MCF 10A (cell line): ENCODE data around the gene HOXA4. TPM values are rescaled to one million over a fixed set of nuclear protein-coding genes. Genes with fewer than 3 reads are reported as not detected.
A peak's percentile ranks its signal among the peaks of the same experiment; 100 is the strongest.

ENCODE experiments used
- BruUV-seq: library from RNA; stranded (reverse); fragments of 400-500 nt; replicated peaks from 2 replicates; lab custom pipeline; 2021; lab: Mats Ljungman, UMichigan
- CTCF ChIA-PET: fragments of 300-600 bp; sonication (Branson Sonifier 250); formaldehyde crosslinking; extraction: SDS; loops from one replicate; lab custom pipeline; 2021; ENCODE audit warnings: antibody characterized with exemption, inconsistent platforms; lab: Yijun Ruan, JAX
- POLR2A ChIA-PET: fragments of 300-600, 350-650 bp; sonication (Branson Sonifier 250); formaldehyde crosslinking; extraction: SDS; loops from one replicate; lab custom pipeline; 2020; ENCODE audit warnings: antibody characterized with exemption, inconsistent platforms; lab: Yijun Ruan, JAX
- DNase-seq: peaks from one replicate; pipeline ENCODE4 v3.0.0-alpha.2; 2018; ENCODE audit not compliant: unreplicated experiment
- H3K27ac Mint-ChIP-seq: one replicate; pipeline ENCODE4 v1.8.0; 2022; ENCODE audit warnings: mild to moderate bottlenecking, low read depth, mixed read lengths; ENCODE audit not compliant: unreplicated experiment
- H3K27me3 Mint-ChIP-seq: one replicate; pipeline ENCODE4 v1.8.0; 2022; ENCODE audit warnings: mixed read lengths; ENCODE audit not compliant: insufficient read depth, unreplicated experiment
- H3K36me3 Mint-ChIP-seq: one replicate; pipeline ENCODE4 v1.8.0; 2022; ENCODE audit warnings: mild to moderate bottlenecking, moderate library complexity, mixed read lengths; ENCODE audit not compliant: insufficient read depth, unreplicated experiment
- H3K4me1 Mint-ChIP-seq: one replicate; pipeline ENCODE4 v1.8.0; 2022; ENCODE audit warnings: mixed read lengths; ENCODE audit not compliant: insufficient read depth, unreplicated experiment
- H3K4me3 Mint-ChIP-seq: one replicate; pipeline ENCODE4 v1.8.0; 2022; ENCODE audit warnings: mild to moderate bottlenecking, moderate library complexity, mixed read lengths; ENCODE audit not compliant: unreplicated experiment
- H3K9me3 Mint-ChIP-seq: one replicate; pipeline ENCODE4 v1.8.0; 2022; ENCODE audit warnings: mixed read lengths; ENCODE audit not compliant: unreplicated experiment
- CTCF ChIP-seq: fragments of 200-600 bp; IDR thresholded peaks from one replicate; pipeline ENCODE4 v1.8.0; 2022; ENCODE audit warnings: antibody characterized with exemption, mild to moderate bottlenecking; ENCODE audit not compliant: unreplicated experiment
- intact Hi-C: fragments of 100-400 bp; cut with micrococcal nuclease; formaldehyde crosslinking; loops from 2 replicates; pipeline ENCODE4 v1.14.1; 2022
- total RNA-seq: library from RNA; stranded (reverse); gene quantifications from 2 replicates; pipeline ENCODE4 v1.2.3, GENCODE V29; 2022

The HOXA4 gene
- total RNA-seq, 1 experiment from 2014 or later: 2.6 TPM

GRCh38 chr7:27175626-27176523, 45.3 kb upstream of the HOXA4 start:
- H3K4me3 Mint-ChIP-seq: no peak overlapping the region
- H3K9me3 Mint-ChIP-seq: no peaks in the 10 kb centered on the region
- intact Hi-C loops: no loop called here
- TF ChIP-seq CTCF: no peak
- H3K36me3 Mint-ChIP-seq: peaks cover 11% of the 10 kb centered on the region
- BruUV-seq: no TSS peak
- H3K4me1 Mint-ChIP-seq: peaks cover 12% of the 10 kb centered on the region
- no peaks in the 10 kb centered on the region for H3K27me3 Mint-ChIP-seq
- CTCF ChIA-PET: interaction anchor here (0.6 to 1.8 kb wide), 5 partner anchors 9 to 844 kb away, joined by 3 to 8 read pairs (median 3); partner anchors contain the start of gene HOXA11
- no peak for DNase-seq
- H3K27ac Mint-ChIP-seq: no peak overlapping the region
- POLR2A ChIA-PET: interaction anchor here (0.5 to 1.3 kb wide), 3 partner anchors 313 to 411 kb away, joined by 3 read pairs; no protein-coding TSS in a partner anchor

- H3K36me3 Mint-ChIP-seq: peaks cover 11% of the 10 kb centered on the region
- ChIA-PET POLR2A (interaction anchor here (0.5 to 1.3 kb wide), 4 partner anchors 312 to 495 kb away, joined by 3 read pairs; no protein-coding TSS in a partner anchor), CTCF (interaction anchor here (1.3 kb wide), 1 partner anchor 400 kb away, joined by 3 read pairs; no protein-coding TSS in a partner anchor)
- peaks cover 12% of the 10 kb centered on the region for H3K4me1 Mint-ChIP-seq
- no peak overlapping the region for H3K27ac Mint-ChIP-seq
- BruUV-seq: no TSS peak
- DNase-seq: no peak
- no peaks in the 10 kb centered on the region for H3K9me3 Mint-ChIP-seq
- no peaks in the 10 kb centered on the region for H3K27me3 Mint-ChIP-seq
- no peak for TF ChIP-seq CTCF
- H3K4me3 Mint-ChIP-seq: peak overlapping the region; percentile 59
- intact Hi-C loops: no loop called here
These were observed 44.5 kb upstream of the HOXA4 start for GRCh38 chr7:27174874-27175625.

GRCh38 chr7:27173956-27174873, 43.7 kb upstream of the HOXA4 start, which contains the start of gene HOXA10:
Gene HOXA10 (minus strand): TSS chr7:27174320. CDS start chr7:27174306, 14 bp downstream.
- Mint-ChIP-seq H3K27me3 (no peaks in the 10 kb centered on the region), H3K4me1 (peaks cover 12% of the 10 kb centered on the region), H3K36me3 (peaks cover 11% of the 10 kb centered on the region), H3K4me3 (peak within 1 kb of the TSS; percentile 79), H3K27ac (no peak within 1 kb of the TSS), H3K9me3 (no peaks in the 10 kb centered on the region)
- no peak for DNase-seq
- intact Hi-C loops: no loop called here
- BruUV-seq: no TSS peak
- POLR2A ChIA-PET: interaction anchor here (0.7 to 6.3 kb wide), 10 partner anchors 12 to 495 kb away, joined by 3 to 59 read pairs (median 20); partner anchors contain the start of genes HOXA1, HOXA5 and HOXA6
- no peak for TF ChIP-seq CTCF
- CTCF ChIA-PET: interaction anchor here (1.5 kb wide), 1 partner anchor 12 kb away, joined by 14 read pairs; no protein-coding TSS in a partner anchor
